ENCODE data around the gene RAPGEF4. TPM values are rescaled to one million over a fixed set of nuclear protein-coding genes. Genes with fewer than 3 reads are reported as not detected.

RAPGEF4 gene
- total and polyA plus RNA-seq, 2 of the 13 experiments (the other 11 are each of a cell fraction or from before 2014, with no cell fraction given), result 0.78 to 0.91 TPM

DNA sequence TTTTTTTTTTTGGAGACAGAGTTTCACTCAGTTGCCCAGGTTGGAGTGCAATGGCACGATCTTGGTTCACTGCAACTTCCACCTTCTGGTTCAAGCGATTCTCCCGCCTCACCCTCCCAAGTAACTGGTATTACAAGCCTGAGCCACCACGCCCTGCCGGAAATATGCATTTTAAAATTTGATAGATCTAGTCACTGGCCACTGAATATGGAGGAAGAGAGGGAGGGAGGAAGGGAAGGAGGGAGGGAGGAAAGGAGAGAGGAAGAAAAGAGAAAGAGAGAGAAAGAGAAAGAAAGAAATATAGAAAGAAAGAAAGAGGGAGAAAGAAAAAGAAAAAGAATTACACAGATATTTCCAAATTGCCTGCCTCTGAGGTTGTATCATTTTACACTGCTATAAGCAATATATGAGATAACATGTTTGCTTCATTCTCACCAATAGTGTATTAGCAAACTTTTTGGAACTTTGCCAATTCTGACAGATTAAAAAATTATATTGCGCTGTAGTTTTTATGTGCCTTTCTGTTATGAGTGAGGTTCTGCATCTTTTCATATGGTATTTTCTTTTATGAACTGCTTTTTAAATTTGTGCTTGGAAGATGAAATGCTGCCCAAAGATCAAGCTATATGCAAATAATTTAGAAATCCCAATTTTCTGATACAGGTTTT is 178.8 kb downstream of the RAPGEF4 start:
- TF ChIP-seq SRSF9 (IDR thresholded peaks at IDR 0.05; ENCODE audit: borderline replicate concordance, insufficient read depth, low read depth, low read length, poor library complexity, severe bottlenecking), result peak; percentile 20
- TF ChIP-seq AHDC1 (CRISPR knock-in tag; IDR thresholded peaks at IDR 0.05; ENCODE audit: borderline replicate concordance), result no peak
- 0 out of 2 replicates have a peak, but pooled peaks have one; percentile 17 for TF ChIP-seq LCORL (IDR thresholded peaks at IDR 0.05)
- no peak for TF ChIP-seq LCORL (CRISPR knock-in tag; IDR thresholded peaks at IDR 0.05)
- TF ChIP-seq CBX2 (IDR thresholded peaks at IDR 0.05; ENCODE audit: low read depth, low read length), result no peak
- no peak for TF ChIP-seq CBX2 (CRISPR knock-in tag; IDR thresholded peaks at IDR 0.05; ENCODE audit: low read depth)
- no peak for TF ChIP-seq RNF219 (CRISPR knock-in tag; IDR thresholded peaks at IDR 0.05)
- no peak for TF ChIP-seq GFI1 (CRISPR knock-in tag; IDR thresholded peaks at IDR 0.05; ENCODE audit: borderline replicate concordance)
- no peak for TF ChIP-seq NR2F6 (IDR thresholded peaks at IDR 0.05)
- no peak for TF ChIP-seq NR2F6 (CRISPR knock-in tag; IDR thresholded peaks at IDR 0.05)
- peak; percentile 17 for TF ChIP-seq HNRNPK (IDR thresholded peaks at IDR 0.05; ENCODE audit: low read depth, low read length, poor library complexity, severe bottlenecking)

More for the DNA sequence above, 178.8 kb downstream of the RAPGEF4 start:
- Histone ChIP-seq H3K27me3 (ENCODE audit: control insufficient read depth in 1 of 2, insufficient read depth in 2 of 2, low read length in 2 of 2) (peaks cover 0 to 5% of the 10 kb centered on the region in 2 experiments; a peak in 1 of 5 replicates), H3K4me1 (ENCODE audit: insufficient read depth, low read length) (no peaks in the 10 kb centered on the region), H3K79me2 (ENCODE audit: insufficient read depth, low read length) (no peaks in the 10 kb centered on the region), H3K36me3 (replicated peaks in 1 of 2; ENCODE audit: control insufficient read depth in 1 of 2, insufficient read depth in 2 of 2, low read length in 2 of 2) (no peaks in the 10 kb centered on the region), H4K20me1 (ENCODE audit: insufficient read depth, low read length) (no peaks in the 10 kb centered on the region), H2AFZ (ENCODE audit: low read length) (no peak overlapping the region), H3K9me3 (ENCODE audit: low read length) (no peaks in the 10 kb centered on the region), H3K27ac (ENCODE audit: extremely low read length, insufficient read depth, low read length) (no peak overlapping the region), H3K4me3 (replicated peaks in 1 of 3; ENCODE audit: insufficient read depth in 1 of 3, low read depth in 2 of 3, low read length in 3 of 3) (no peak overlapping the region), H3K4me2 (ENCODE audit: low read depth, low read length) (no peak overlapping the region), H3K9ac (ENCODE audit: insufficient read depth, low read depth, low read length) (no peak overlapping the region)
- POLR2A ChIA-PET, result no interaction called here
- WGBS (ENCODE audit: low lambda C conversion rate), result 44% methylated on average over 6 of the region's 6 CpGs
- no peak for FAIRE-seq
- DNase-seq (ENCODE audit: low spot score), result no peak
- in situ Hi-C loops (cut with HindIII; ENCODE audit: extremely low pct_ligation_motif_present, low pct_unique_long_range_greater_than_20kb) (no loop called here), intact Hi-C loops (cut with micrococcal nuclease; ENCODE audit: unreplicated experiment) (no loop called here)
- CTCF ChIA-PET (ENCODE audit: low intra/inter-chr PET ratio, low total read pairs), result no interaction called here
- no peak for ATAC-seq
- no TSS peak for BruUV-seq (replicated peaks)

All from HepG2 (cell line).